ENCODE data around the gene KCNK3.

KCNK3 gene

GRCh38 chr2:26712486-26713465 is 20.3 kb downstream of the KCNK3 start:
- DNase-seq (ENCODE audit: low read depth) = no peak

GRCh38 chr2:26715528-26716270 is 23.2 kb downstream of the KCNK3 start:
- DNase-seq (ENCODE audit: low read depth) = no peak

GRCh38 chr2:26716340-26716739 is 23.8 kb downstream of the KCNK3 start:
- DNase-seq (ENCODE audit: low read depth) = no peak

GRCh38 chr2:26716769-26717168 is 24.2 kb downstream of the KCNK3 start:
- peak; percentile 14 for DNase-seq (ENCODE audit: low read depth)

- DNase-seq (ENCODE audit: low read depth) = no peak
These were observed 24.8 kb downstream of the KCNK3 start for GRCh38 chr2:26717362-26717761.

- DNase-seq (ENCODE audit: low read depth) = no peak
These were observed 26.6 kb downstream of the KCNK3 start for GRCh38 chr2:26718949-26719686.

- peak; percentile 83 for DNase-seq (ENCODE audit: low read depth)
These were observed 28.0 kb downstream of the KCNK3 start for GRCh38 chr2:26720322-26721114.

GRCh38 chr2:26721115-26722032 is 28.9 kb downstream of the KCNK3 start:
- DNase-seq (ENCODE audit: low read depth) = peak; percentile 56

GRCh38 chr2:26722328-26722727 is 29.8 kb downstream of the KCNK3 start:
- DNase-seq (ENCODE audit: low read depth) = no peak

- DNase-seq (ENCODE audit: low read depth) = no peak
These were observed 30.4 kb downstream of the KCNK3 start for GRCh38 chr2:26722911-26723310.

- DNase-seq (ENCODE audit: low read depth) = no peak
These were observed 31.0 kb downstream of the KCNK3 start for GRCh38 chr2:26723475-26723874.

- peak; percentile 85 for DNase-seq (ENCODE audit: low read depth)
These were observed 31.6 kb downstream of the KCNK3 start for GRCh38 chr2:26723991-26724750.

- peak; percentile 18 for DNase-seq (ENCODE audit: low read depth)
These were observed 32.4 kb downstream of the KCNK3 start for GRCh38 chr2:26724784-26725520.

- DNase-seq (ENCODE audit: low read depth) = no peak
These were observed 32.9 kb downstream of the KCNK3 start for GRCh38 chr2:26725521-26725820.

- no peak for DNase-seq (ENCODE audit: low read depth)
These were observed 33.7 kb downstream of the KCNK3 start for GRCh38 chr2:26726228-26726627.

- DNase-seq (ENCODE audit: low read depth) = no peak
These were observed 35.4 kb downstream of the KCNK3 start for GRCh38 chr2:26727641-26728561.

- no peak for DNase-seq (ENCODE audit: low read depth)
These were observed 36.8 kb downstream of the KCNK3 start for GRCh38 chr2:26729311-26729710.

Measured in amniotic epithelial cell (primary cell).